GM12891 (cell line): ENCODE data around the gene SALL4.

ENCODE experiments used
- POLR2A ChIP-seq: IDR thresholded peaks from 2 replicates; pipeline ENCODE4 v1.6.1; 2011; ENCODE audit warnings: low read depth, low read length, control low read depth
- POLR2AphosphoS5 ChIP-seq: IDR thresholded peaks from 2 replicates; pipeline ENCODE4 v1.6.1; 2011; ENCODE audit warnings: low read depth, low read length, control low read depth
- TAF1 ChIP-seq: IDR thresholded peaks from 2 replicates; pipeline ENCODE4 v1.6.1; 2011; ENCODE audit warnings: low read depth, low read length, control low read depth

DNA sequence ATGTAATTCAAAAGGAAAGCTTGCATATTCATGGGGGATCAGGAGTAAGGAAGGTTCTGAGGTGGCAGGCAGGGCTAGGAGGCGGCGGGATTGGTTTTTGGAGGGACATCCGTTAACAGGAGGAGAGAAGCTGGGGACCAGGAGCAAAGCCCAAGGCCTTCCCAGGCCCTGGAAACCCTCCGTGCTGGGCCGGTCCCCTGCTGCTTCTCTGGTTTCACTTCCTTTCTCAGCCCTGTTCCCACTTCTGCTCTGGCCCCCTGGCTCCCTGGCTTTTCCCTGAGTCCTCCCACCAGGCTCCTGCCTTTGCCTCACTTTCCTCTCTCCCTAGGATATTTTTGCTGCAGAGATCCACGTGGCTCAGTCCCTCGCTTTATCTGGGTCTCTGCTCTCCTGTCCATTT lies 26.4 kb upstream of the SALL4 start:
- TF ChIP-seq POLR2A (no peak), POLR2AphosphoS5 (no peak), TAF1 (no peak)
